Measurements from ENCODE around the gene CDK11A. TPM values are rescaled to one million over a fixed set of nuclear protein-coding genes. Genes with fewer than 3 reads are reported as not detected.
A peak's percentile ranks its signal among the peaks of the same experiment; 100 is the strongest.
"Not testable (repeated sequence)": the region's sequence is repeated elsewhere in the genome, so short reads cannot be mapped to it uniquely, and the experiment has no call there.

CDK11A gene
- total RNA-seq, 1 donor from 2014 or later: 51.5 TPM

GRCh38 chr1:1672181-1672965 is 51.8 kb downstream of the CDK11A start:
- intact Hi-C loops (cut with DNase I): no loop called here
- DNase-seq (ENCODE audit: low spot score) (no peak), ATAC-seq (no peak)

GRCh38 chr1:1671365-1672119 is 52.6 kb downstream of the CDK11A start:
- no peak for ATAC-seq
- peak; percentile 54 for DNase-seq (ENCODE audit: low spot score)
- intact Hi-C loops (cut with DNase I): no loop called here

- intact Hi-C loops (cut with DNase I): no loop called here
- no peak for ATAC-seq
- DNase-seq (ENCODE audit: low spot score): peak; percentile 39
These were observed 53.3 kb downstream of the CDK11A start for GRCh38 chr1:1670866-1671265.

GRCh38 chr1:1669468-1670440 is 54.4 kb downstream of the CDK11A start:
- intact Hi-C loops (cut with DNase I): no loop called here
- peak; percentile 49 for DNase-seq (ENCODE audit: low spot score)
- ATAC-seq: no peak

- ATAC-seq (no peak), DNase-seq (ENCODE audit: low spot score) (peak; percentile 55)
- intact Hi-C loops (cut with DNase I): no loop called here
These were observed 57.6 kb downstream of the CDK11A start for GRCh38 chr1:1666526-1666925.

- ATAC-seq (no peak), DNase-seq (ENCODE audit: low spot score) (peak; percentile 56)
- intact Hi-C loops (cut with DNase I): no loop called here
These were observed 58.3 kb downstream of the CDK11A start for GRCh38 chr1:1665815-1666251.

GRCh38 chr1:1664941-1665814 is 59.0 kb downstream of the CDK11A start:
- intact Hi-C loops (cut with DNase I): no loop called here
- DNase-seq (ENCODE audit: low spot score) (peak; percentile 54), ATAC-seq (no peak)

- ATAC-seq; intact Hi-C loops (cut with DNase I): not testable (repeated sequence)
- DNase-seq (ENCODE audit: low spot score): peak; percentile 31
These were observed 59.8 kb downstream of the CDK11A start for GRCh38 chr1:1664318-1664717.

GRCh38 chr1:1662830-1663560 is 61.2 kb downstream of the CDK11A start:
- peak; percentile 53 for DNase-seq (ENCODE audit: low spot score)
- intact Hi-C loops (cut with DNase I): not testable (repeated sequence)

GRCh38 chr1:1662392-1662791 is 61.8 kb downstream of the CDK11A start:
- ATAC-seq: peak; percentile 9
- DNase-seq (ENCODE audit: low spot score); intact Hi-C loops (cut with DNase I): not testable (repeated sequence)

More at GRCh38 chr1:1662830-1663560, 61.2 kb downstream of the CDK11A start:
- not testable (repeated sequence) for ATAC-seq

GRCh38 chr1:1658583-1659549 is 65.3 kb downstream of the CDK11A start, which contains the start of gene CDK11B:
Gene CDK11B, minus strand, starts transcription at chr1:1659004. Its CDS starts 1,519 bp downstream, at chr1:1657485.
- intact Hi-C loops (cut with DNase I): not testable (repeated sequence)
- peak; percentile 96 for ATAC-seq
- DNase-seq (ENCODE audit: low spot score): peak; percentile 95

Other genes starting within 250 kb of the CDK11A start
- 19.4 TPM for gene ATAD3A, start 212.2 kb downstream of the CDK11A start, total RNA-seq
- 7.1 TPM for gene TMEM240, start 183.7 kb downstream of the CDK11A start, total RNA-seq
- gene SSU72, start 149.5 kb downstream of the CDK11A start, total RNA-seq: 78.5 TPM
- gene FNDC10, start 124.2 kb downstream of the CDK11A start, total RNA-seq: 2.4 TPM
- gene MIB2, start 108.9 kb downstream of the CDK11A start, total RNA-seq: 68.4 TPM
- gene MMP23B, start 92.2 kb downstream of the CDK11A start, total RNA-seq: 5.4 TPM
- gene CDK11B, start 65.4 kb downstream of the CDK11A start, total RNA-seq: 27.9 TPM
- gene SLC35E2B, start 31.6 kb downstream of the CDK11A start, total RNA-seq: 45.6 TPM
- 77.3 TPM for gene NADK, start 54.1 kb upstream of the CDK11A start, total RNA-seq
- 280 TPM for gene GNB1, start 166.7 kb upstream of the CDK11A start, total RNA-seq
- gene CALML6, start 190.9 kb upstream of the CDK11A start, total RNA-seq: 0.49 TPM
- gene TMEM52, start 194.9 kb upstream of the CDK11A start, total RNA-seq: 0.80 TPM

Measured in sciatic nerve (tissue), 2 donors.